Measurements from ENCODE around the gene PRSS50. TPM values are rescaled to one million over a fixed set of nuclear protein-coding genes. Genes with fewer than 3 reads are reported as not detected.
"Not testable (repeated sequence)": the region's sequence is repeated elsewhere in the genome, so short reads cannot be mapped to it uniquely, and the experiment has no call there.

The PRSS50 gene
- total RNA-seq, 1 donor from 2014 or later = not detected

DNA sequence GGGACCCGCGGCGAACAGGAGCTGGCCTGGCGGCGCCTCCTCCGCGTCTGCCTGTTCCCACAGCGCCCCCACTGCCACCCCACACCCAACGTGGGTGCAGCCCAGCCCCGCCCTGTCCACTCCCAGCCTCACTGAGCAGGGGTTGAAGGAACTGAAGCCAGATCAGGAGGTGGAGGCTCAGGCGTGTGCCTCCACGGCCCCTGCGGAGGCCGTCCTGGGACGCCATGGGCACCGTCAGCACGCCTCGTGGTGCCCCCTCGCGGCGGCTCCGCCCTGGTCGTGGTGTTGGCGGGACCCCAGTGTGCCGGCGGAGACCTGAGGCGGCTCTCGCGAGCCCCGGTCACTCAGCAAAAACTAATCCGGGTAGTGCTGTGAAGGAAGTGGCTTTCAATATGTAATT, 39.0 kb upstream of the PRSS50 start:
- no peak for DNase-seq
- Mint-ChIP-seq H3K27ac (ENCODE audit: unreplicated experiment) (no peak overlapping the region), H3K4me1 (ENCODE audit: low read depth, unreplicated experiment) (no peaks in the 10 kb centered on the region), H3K4me3 (ENCODE audit: unreplicated experiment) (no peak overlapping the region), H3K9me3 (ENCODE audit: unreplicated experiment) (no peaks in the 10 kb centered on the region), H3K27me3 (ENCODE audit: unreplicated experiment) (peaks cover 2% of the 10 kb centered on the region), H3K36me3 (ENCODE audit: unreplicated experiment) (no peaks in the 10 kb centered on the region)
- TF ChIP-seq, protein P1, sequence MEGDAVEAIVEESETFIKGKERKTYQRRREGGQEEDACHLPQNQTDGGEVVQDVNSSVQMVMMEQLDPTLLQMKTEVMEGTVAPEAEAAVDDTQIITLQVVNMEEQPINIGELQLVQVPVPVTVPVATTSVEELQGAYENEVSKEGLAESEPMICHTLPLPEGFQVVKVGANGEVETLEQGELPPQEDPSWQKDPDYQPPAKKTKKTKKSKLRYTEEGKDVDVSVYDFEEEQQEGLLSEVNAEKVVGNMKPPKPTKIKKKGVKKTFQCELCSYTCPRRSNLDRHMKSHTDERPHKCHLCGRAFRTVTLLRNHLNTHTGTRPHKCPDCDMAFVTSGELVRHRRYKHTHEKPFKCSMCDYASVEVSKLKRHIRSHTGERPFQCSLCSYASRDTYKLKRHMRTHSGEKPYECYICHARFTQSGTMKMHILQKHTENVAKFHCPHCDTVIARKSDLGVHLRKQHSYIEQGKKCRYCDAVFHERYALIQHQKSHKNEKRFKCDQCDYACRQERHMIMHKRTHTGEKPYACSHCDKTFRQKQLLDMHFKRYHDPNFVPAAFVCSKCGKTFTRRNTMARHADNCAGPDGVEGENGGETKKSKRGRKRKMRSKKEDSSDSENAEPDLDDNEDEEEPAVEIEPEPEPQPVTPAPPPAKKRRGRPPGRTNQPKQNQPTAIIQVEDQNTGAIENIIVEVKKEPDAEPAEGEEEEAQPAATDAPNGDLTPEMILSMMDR (IDR thresholded peaks at IDR 0.05; ENCODE audit: partially characterized antibody, unreplicated experiment) = no peak

DNA sequence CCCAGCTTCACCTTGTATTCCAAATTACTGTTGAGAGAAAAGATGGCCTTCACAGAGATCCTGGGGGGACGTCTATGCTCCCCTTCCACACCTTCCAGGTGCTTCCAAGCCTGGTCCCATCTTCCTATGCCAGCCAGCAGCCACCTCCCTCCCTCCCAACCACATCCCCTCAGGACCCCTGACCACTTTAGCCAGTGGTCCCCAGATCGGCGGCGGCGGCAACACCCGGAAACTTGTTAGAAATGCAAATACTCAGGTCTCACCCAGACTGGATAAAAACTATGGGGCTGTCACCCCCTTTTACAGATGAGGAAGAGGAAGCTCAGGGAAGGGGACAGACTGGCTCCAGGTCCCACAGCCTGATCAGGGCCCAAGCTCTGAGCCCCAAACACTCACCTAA, 38.0 kb upstream of the PRSS50 start:
- Mint-ChIP-seq H3K36me3 (ENCODE audit: unreplicated experiment) (no peaks in the 10 kb centered on the region), H3K27me3 (ENCODE audit: unreplicated experiment) (peaks cover 2% of the 10 kb centered on the region), H3K4me3 (ENCODE audit: unreplicated experiment) (no peak overlapping the region), H3K9me3 (ENCODE audit: unreplicated experiment) (no peaks in the 10 kb centered on the region), H3K4me1 (ENCODE audit: low read depth, unreplicated experiment) (no peaks in the 10 kb centered on the region), H3K27ac (ENCODE audit: unreplicated experiment) (no peak overlapping the region)
- DNase-seq = no peak
- TF ChIP-seq, protein P1 (IDR thresholded peaks at IDR 0.05; ENCODE audit: partially characterized antibody, unreplicated experiment) = no peak

DNA sequence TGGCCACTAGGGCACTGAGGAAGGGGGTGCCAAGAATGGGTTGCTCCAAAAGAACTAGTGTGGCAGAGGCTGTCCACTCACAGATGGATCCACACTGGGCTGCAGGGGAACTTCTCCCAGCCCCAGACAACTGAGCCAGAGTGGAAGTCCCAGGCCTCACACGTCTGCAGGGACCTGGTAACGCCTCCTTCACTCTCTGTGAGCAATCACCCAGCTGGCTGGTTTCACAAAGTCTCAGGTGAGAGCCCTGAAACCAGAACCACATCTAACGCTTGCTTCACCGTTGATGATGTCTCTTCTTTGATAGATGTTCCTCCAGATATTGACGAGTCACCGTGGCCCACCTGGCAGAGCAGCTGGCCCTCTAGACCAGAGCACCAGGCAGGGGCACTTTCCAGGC, 35.5 kb upstream of the PRSS50 start:
- H3K36me3 Mint-ChIP-seq (ENCODE audit: unreplicated experiment); DNase-seq; H3K9me3 Mint-ChIP-seq (ENCODE audit: unreplicated experiment); H3K27ac Mint-ChIP-seq (ENCODE audit: unreplicated experiment); H3K4me3 Mint-ChIP-seq (ENCODE audit: unreplicated experiment); H3K27me3 Mint-ChIP-seq (ENCODE audit: unreplicated experiment); H3K4me1 Mint-ChIP-seq (ENCODE audit: low read depth, unreplicated experiment): not testable (repeated sequence)

DNA sequence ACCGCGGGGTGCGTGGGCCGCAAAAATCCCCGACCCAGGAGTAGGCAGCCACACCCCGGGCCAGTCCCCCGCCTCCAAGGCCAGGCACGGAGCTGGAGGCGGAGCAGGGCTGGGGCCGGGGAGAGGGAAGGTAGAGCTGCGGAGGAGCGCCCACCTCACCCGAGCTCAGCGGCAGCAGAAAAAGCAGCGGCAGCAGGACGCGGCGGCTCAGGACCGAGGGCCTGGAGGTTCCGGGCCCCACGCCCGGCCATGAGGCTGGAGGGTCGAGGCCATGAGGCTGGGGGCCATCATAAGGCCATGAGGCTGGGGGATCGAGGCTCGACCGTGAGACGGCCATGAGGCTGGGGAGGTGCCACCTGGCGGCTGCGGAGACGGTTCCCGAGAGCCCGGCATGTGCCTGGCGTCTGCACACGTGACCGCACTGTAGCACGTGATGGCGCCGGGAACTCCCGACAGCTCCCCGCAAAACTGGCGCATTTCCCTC, 32.9 kb upstream of the PRSS50 start:
- peaks cover 5% of the 10 kb centered on the region for H3K27me3 Mint-ChIP-seq (ENCODE audit: unreplicated experiment)
- H3K4me3 Mint-ChIP-seq (ENCODE audit: unreplicated experiment) = no peak overlapping the region
- no peaks in the 10 kb centered on the region for H3K4me1 Mint-ChIP-seq (ENCODE audit: low read depth, unreplicated experiment)
- TF ChIP-seq, protein P1 (IDR thresholded peaks at IDR 0.05; ENCODE audit: partially characterized antibody, unreplicated experiment) = no peak
- DNase-seq = no peak
- peaks cover 1% of the 10 kb centered on the region for H3K9me3 Mint-ChIP-seq (ENCODE audit: unreplicated experiment)
- no peak overlapping the region for H3K27ac Mint-ChIP-seq (ENCODE audit: unreplicated experiment)
- no peaks in the 10 kb centered on the region for H3K36me3 Mint-ChIP-seq (ENCODE audit: unreplicated experiment)

DNA sequence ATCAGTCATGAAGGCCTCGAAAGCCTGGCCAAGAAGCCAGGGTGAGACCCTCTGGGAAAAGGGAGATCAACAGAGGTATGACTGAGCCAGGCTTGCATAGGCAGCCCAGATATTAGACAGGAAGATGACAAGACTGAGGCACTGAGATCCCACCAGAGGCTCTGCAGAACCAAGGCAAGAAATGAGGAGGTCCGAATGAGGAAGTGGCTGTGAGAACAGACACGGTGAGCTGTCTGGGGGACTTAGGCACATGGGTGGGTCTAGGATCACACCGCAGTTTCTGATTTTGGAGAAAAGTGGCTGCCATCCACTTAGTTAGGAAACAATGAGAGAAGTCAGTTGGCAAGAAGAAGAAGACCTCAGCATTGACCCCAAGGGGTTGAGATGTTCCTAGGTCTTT, 31.5 kb upstream of the PRSS50 start:
- Mint-ChIP-seq H3K9me3 (ENCODE audit: unreplicated experiment) (peaks cover 1% of the 10 kb centered on the region), H3K27me3 (ENCODE audit: unreplicated experiment) (peaks cover 3% of the 10 kb centered on the region), H3K36me3 (ENCODE audit: unreplicated experiment) (no peaks in the 10 kb centered on the region), H3K27ac (ENCODE audit: unreplicated experiment) (no peak overlapping the region), H3K4me3 (ENCODE audit: unreplicated experiment) (no peak overlapping the region), H3K4me1 (ENCODE audit: low read depth, unreplicated experiment) (no peaks in the 10 kb centered on the region)
- DNase-seq = no peak
- TF ChIP-seq, protein P1 (IDR thresholded peaks at IDR 0.05; ENCODE audit: partially characterized antibody, unreplicated experiment) = no peak

Measured in glutamatergic neuron (in vitro differentiated cells).